ENCODE measurements around the gene HS1BP3. TPM values are rescaled to one million over a fixed set of nuclear protein-coding genes. Genes with fewer than 3 reads are reported as not detected.
A peak's percentile ranks its signal among the peaks of the same experiment; 100 is the strongest.

HS1BP3 gene
- total RNA-seq, 2 experiments from 2014 or later, result 17.2 to 19.4 TPM

GRCh38 chr2:20672201-20672951 is 21.5 kb upstream of the HS1BP3 start:
- H3K27me3 Mint-ChIP-seq, result peaks cover 45% of the 10 kb centered on the region
- POLR2A ChIA-PET, result interaction anchor here (1.1 kb wide), 1 partner anchor 126 kb away, joined by 3 read pairs; no protein-coding TSS in a partner anchor
- CTCF ChIA-PET, result interaction anchor here (0.6 to 2.1 kb wide), 2 partner anchors 11 to 82 kb away, joined by 3 to 6 read pairs; no protein-coding TSS in a partner anchor

GRCh38 chr2:20671736-20672080 is 20.8 kb upstream of the HS1BP3 start:
- CTCF ChIA-PET, result interaction anchor here (2.1 kb wide), 1 partner anchor 10 kb away, joined by 6 read pairs; no protein-coding TSS in a partner anchor
- peaks cover 47% of the 10 kb centered on the region for H3K27me3 Mint-ChIP-seq

More at GRCh38 chr2:20672201-20672951, 21.5 kb upstream of the HS1BP3 start:
- Mint-ChIP-seq H3K4me1 (peaks cover 4% of the 10 kb centered on the region), H3K4me3 (no peak overlapping the region), H3K9me3 (no peaks in the 10 kb centered on the region), H3K27ac (no peak overlapping the region), H3K36me3 (ENCODE audit: low read depth) (no peaks in the 10 kb centered on the region)
- no peak for DNase-seq

GRCh38 chr2:20671036-20671735 is 20.3 kb upstream of the HS1BP3 start:
- ChIA-PET POLR2A (interaction anchor here (0.7 kb wide), 1 partner anchor 224 kb away, joined by 3 read pairs; the partner anchor contains the start of gene RHOB), CTCF (interaction anchor here (1.4 to 2.1 kb wide), 2 partner anchors 10 kb away, joined by 6 to 7 read pairs; no protein-coding TSS in a partner anchor)
- DNase-seq, result no peak
- Mint-ChIP-seq H3K4me1 (peaks cover 6% of the 10 kb centered on the region), H3K36me3 (ENCODE audit: low read depth) (no peaks in the 10 kb centered on the region), H3K9me3 (no peaks in the 10 kb centered on the region), H3K4me3 (no peak overlapping the region), H3K27ac (no peak overlapping the region), H3K27me3 (peaks cover 50% of the 10 kb centered on the region)

More at GRCh38 chr2:20671736-20672080, 20.8 kb upstream of the HS1BP3 start:
- Mint-ChIP-seq H3K4me1 (peaks cover 4% of the 10 kb centered on the region), H3K27ac (no peak overlapping the region), H3K9me3 (no peaks in the 10 kb centered on the region), H3K4me3 (no peak overlapping the region), H3K36me3 (ENCODE audit: low read depth) (no peaks in the 10 kb centered on the region)
- POLR2A ChIA-PET, result no interaction called here
- no peak for DNase-seq

GRCh38 chr2:20670315-20671035 is 19.6 kb upstream of the HS1BP3 start:
- CTCF ChIA-PET, result interaction anchor here (1.4 kb wide), 1 partner anchor 9 kb away, joined by 7 read pairs; no protein-coding TSS in a partner anchor
- H3K27ac Mint-ChIP-seq, result no peak overlapping the region
- no peaks in the 10 kb centered on the region for H3K36me3 Mint-ChIP-seq (ENCODE audit: low read depth)
- no peak overlapping the region for H3K4me3 Mint-ChIP-seq
- no peaks in the 10 kb centered on the region for H3K9me3 Mint-ChIP-seq
- peaks cover 12% of the 10 kb centered on the region for H3K4me1 Mint-ChIP-seq
- DNase-seq, result no peak
- POLR2A ChIA-PET, result interaction anchor here (0.7 kb wide), 1 partner anchor 223 kb away, joined by 3 read pairs; the partner anchor contains the start of gene RHOB
- H3K27me3 Mint-ChIP-seq, result peaks cover 57% of the 10 kb centered on the region

GRCh38 chr2:20669562-20670314 is 18.8 kb upstream of the HS1BP3 start:
- H3K4me1 Mint-ChIP-seq, result peaks cover 13% of the 10 kb centered on the region
- H3K27me3 Mint-ChIP-seq, result peaks cover 64% of the 10 kb centered on the region
- no peaks in the 10 kb centered on the region for H3K9me3 Mint-ChIP-seq
- ChIA-PET POLR2A (interaction anchor here (0.6 kb wide), 1 partner anchor 92 kb away, joined by 3 read pairs; no protein-coding TSS in a partner anchor), CTCF (interaction anchor here (1.0 to 1.4 kb wide), 2 partner anchors 8 to 18 kb away, joined by 3 to 7 read pairs; partner anchors contain the start of gene HS1BP3)
- H3K27ac Mint-ChIP-seq, result no peak overlapping the region
- no peaks in the 10 kb centered on the region for H3K36me3 Mint-ChIP-seq (ENCODE audit: low read depth)
- no peak for DNase-seq
- no peak overlapping the region for H3K4me3 Mint-ChIP-seq

- no peak overlapping the region for H3K27ac Mint-ChIP-seq
- ChIA-PET CTCF (interaction anchor here (1.0 kb wide), 1 partner anchor 17 kb away, joined by 3 read pairs; the partner anchor contains the start of gene HS1BP3), POLR2A (interaction anchor here (0.6 kb wide), 1 partner anchor 92 kb away, joined by 3 read pairs; no protein-coding TSS in a partner anchor)
- H3K9me3 Mint-ChIP-seq, result no peaks in the 10 kb centered on the region
- peaks cover 71% of the 10 kb centered on the region for H3K27me3 Mint-ChIP-seq
- H3K4me3 Mint-ChIP-seq, result no peak overlapping the region
- no peak for DNase-seq
- H3K4me1 Mint-ChIP-seq, result peaks cover 13% of the 10 kb centered on the region
- no peaks in the 10 kb centered on the region for H3K36me3 Mint-ChIP-seq (ENCODE audit: low read depth)
Measured at GRCh38 chr2:20668871-20669475, 18.1 kb upstream of the HS1BP3 start.

GRCh38 chr2:20668451-20668850 is 17.6 kb upstream of the HS1BP3 start:
- CTCF ChIA-PET, result no interaction called here
- Mint-ChIP-seq H3K36me3 (ENCODE audit: low read depth) (no peaks in the 10 kb centered on the region), H3K4me1 (peaks cover 13% of the 10 kb centered on the region), H3K27ac (no peak overlapping the region), H3K27me3 (peaks cover 72% of the 10 kb centered on the region), H3K4me3 (no peak overlapping the region), H3K9me3 (no peaks in the 10 kb centered on the region)
- POLR2A ChIA-PET, result no interaction called here
- no peak for DNase-seq

GRCh38 chr2:20667531-20668401 is 16.9 kb upstream of the HS1BP3 start:
- Mint-ChIP-seq H3K27ac (no peak overlapping the region), H3K27me3 (peaks cover 73% of the 10 kb centered on the region), H3K36me3 (ENCODE audit: low read depth) (no peaks in the 10 kb centered on the region), H3K9me3 (no peaks in the 10 kb centered on the region), H3K4me3 (no peak overlapping the region), H3K4me1 (peaks cover 13% of the 10 kb centered on the region)
- DNase-seq, result no peak
- ChIA-PET POLR2A (no interaction called here), CTCF (no interaction called here)

- Mint-ChIP-seq H3K9me3 (no peaks in the 10 kb centered on the region), H3K27ac (no peak overlapping the region), H3K4me3 (no peak overlapping the region), H3K36me3 (ENCODE audit: low read depth) (no peaks in the 10 kb centered on the region), H3K27me3 (peaks cover 73% of the 10 kb centered on the region), H3K4me1 (peaks cover 13% of the 10 kb centered on the region)
- CTCF ChIA-PET, result interaction anchor here (1.3 kb wide), 1 partner anchor 11 kb away, joined by 4 read pairs; no protein-coding TSS in a partner anchor
- POLR2A ChIA-PET, result interaction anchor here (1.8 kb wide), 1 partner anchor 10 kb away, joined by 11 read pairs; no protein-coding TSS in a partner anchor
- no peak for DNase-seq
Measured at GRCh38 chr2:20667151-20667530, 16.2 kb upstream of the HS1BP3 start.

- Mint-ChIP-seq H3K27ac (no peak within 1 kb of the TSS), H3K4me3 (peak within 1 kb of the TSS; percentile 64), H3K9me3 (no peaks in the 10 kb centered on the region), H3K4me1 (peaks cover 13% of the 10 kb centered on the region), H3K36me3 (ENCODE audit: low read depth) (no peaks in the 10 kb centered on the region), H3K27me3 (peaks cover 77% of the 10 kb centered on the region)
- ChIA-PET POLR2A (interaction anchor here (1.1 to 2.1 kb wide), 5 partner anchors 10 to 156 kb away, joined by 3 to 11 read pairs (median 5); partner anchors contain the start of genes HS1BP3 and LDAH), CTCF (interaction anchor here (0.7 to 1.3 kb wide), 4 partner anchors 10 to 297 kb away, joined by 3 to 4 read pairs (median 4); no protein-coding TSS in a partner anchor)
- no peak for DNase-seq
Measured at GRCh38 chr2:20666304-20667150, 15.6 kb upstream of the HS1BP3 start, which contains the start of gene GDF7. Gene GDF7 (plus strand): TSS chr2:20667144. CDS start chr2:20667240, 96 bp downstream.
